ENCODE measurements around the gene UNC119B.

DNA sequence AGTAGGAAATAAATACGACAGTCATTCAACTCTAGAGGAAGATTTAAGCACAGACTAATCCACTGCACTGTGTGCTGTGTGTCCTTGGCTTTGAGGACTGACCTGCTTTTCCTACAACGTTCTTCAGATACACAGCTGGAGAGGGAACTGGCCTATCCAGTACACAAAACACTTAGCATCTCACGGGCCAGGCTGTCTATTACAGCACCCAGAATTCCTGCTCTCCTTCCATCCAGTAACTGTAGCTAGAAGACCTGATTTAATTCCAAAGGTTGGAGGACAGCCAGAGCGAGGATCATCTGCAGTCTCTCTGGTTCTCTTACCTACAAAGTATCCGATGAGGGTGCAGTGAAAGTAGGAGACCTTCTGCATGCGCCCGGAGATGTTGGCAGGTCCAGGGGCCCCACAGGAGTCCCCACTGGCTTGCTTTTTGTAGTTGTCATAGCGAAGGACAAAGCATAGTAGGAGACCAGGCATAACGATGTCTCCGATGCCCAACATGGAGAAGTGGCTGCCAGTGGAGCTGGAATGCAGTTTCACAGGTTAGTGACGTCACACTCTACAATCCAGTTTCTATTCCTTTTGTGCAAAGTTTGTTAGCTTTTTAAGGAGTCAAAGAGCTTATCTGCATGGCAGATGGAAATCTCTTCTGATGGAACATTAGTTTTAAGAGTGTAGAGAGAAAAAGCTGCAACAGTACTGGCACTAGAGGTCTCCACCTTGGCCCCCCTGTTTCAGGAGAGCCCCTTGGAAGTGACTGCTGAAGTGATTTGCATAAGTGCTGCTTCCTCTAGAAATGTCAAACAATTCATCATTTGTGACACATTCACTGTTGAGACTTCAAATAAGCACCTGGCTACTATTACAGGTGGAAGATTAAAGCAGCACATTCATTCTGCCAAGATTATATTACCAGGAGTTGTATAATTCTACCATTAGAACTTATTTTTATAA, 57.1 kb downstream of the UNC119B start:
- TF ChIP-seq, protein P1, sequence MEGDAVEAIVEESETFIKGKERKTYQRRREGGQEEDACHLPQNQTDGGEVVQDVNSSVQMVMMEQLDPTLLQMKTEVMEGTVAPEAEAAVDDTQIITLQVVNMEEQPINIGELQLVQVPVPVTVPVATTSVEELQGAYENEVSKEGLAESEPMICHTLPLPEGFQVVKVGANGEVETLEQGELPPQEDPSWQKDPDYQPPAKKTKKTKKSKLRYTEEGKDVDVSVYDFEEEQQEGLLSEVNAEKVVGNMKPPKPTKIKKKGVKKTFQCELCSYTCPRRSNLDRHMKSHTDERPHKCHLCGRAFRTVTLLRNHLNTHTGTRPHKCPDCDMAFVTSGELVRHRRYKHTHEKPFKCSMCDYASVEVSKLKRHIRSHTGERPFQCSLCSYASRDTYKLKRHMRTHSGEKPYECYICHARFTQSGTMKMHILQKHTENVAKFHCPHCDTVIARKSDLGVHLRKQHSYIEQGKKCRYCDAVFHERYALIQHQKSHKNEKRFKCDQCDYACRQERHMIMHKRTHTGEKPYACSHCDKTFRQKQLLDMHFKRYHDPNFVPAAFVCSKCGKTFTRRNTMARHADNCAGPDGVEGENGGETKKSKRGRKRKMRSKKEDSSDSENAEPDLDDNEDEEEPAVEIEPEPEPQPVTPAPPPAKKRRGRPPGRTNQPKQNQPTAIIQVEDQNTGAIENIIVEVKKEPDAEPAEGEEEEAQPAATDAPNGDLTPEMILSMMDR (IDR thresholded peaks at IDR 0.05; ENCODE audit: insufficient read depth, low read depth, low read length): no peak
- TF ChIP-seq EZH2 (IDR thresholded peaks at IDR 0.05; ENCODE audit: insufficient read depth, low read length): no peak
